ENCODE data around the gene SLC28A2. TPM values are rescaled to one million over a fixed set of nuclear protein-coding genes. Genes with fewer than 3 reads are reported as not detected.
A peak's percentile ranks its signal among the peaks of the same experiment; 100 is the strongest.
"Not testable (repeated sequence)": the region's sequence is repeated elsewhere in the genome, so short reads cannot be mapped to it uniquely, and the experiment has no call there.

Gene SLC28A2
- total and polyA plus RNA-seq, 2 of the 13 experiments (the other 11 are each of a cell fraction or from before 2014, with no cell fraction given): 0.01 to 0.11 TPM

GRCh38 chr15:45298964-45299378 lies 46.9 kb downstream of the SLC28A2 start (continued):
- peak; percentile 63; the same call in 1 of the 2 replicates for TF ChIP-seq ZNF710 (CRISPR knock-in tag; IDR thresholded peaks at IDR 0.05; ENCODE audit: borderline replicate concordance)
- peak; percentile 36; the same call in 1 of the 2 replicates for TF ChIP-seq ZHX1 (CRISPR knock-in tag; IDR thresholded peaks at IDR 0.05; ENCODE audit: low read depth)
- TF ChIP-seq PITX1 (CRISPR knock-in tag; IDR thresholded peaks at IDR 0.05): peak; percentile 82
- TF ChIP-seq, protein P1, sequence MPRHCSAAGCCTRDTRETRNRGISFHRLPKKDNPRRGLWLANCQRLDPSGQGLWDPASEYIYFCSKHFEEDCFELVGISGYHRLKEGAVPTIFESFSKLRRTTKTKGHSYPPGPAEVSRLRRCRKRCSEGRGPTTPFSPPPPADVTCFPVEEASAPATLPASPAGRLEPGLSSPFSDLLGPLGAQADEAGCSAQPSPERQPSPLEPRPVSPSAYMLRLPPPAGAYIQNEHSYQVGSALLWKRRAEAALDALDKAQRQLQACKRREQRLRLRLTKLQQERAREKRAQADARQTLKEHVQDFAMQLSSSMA (CRISPR knock-in tag; IDR thresholded peaks at IDR 0.05): 0 out of 2 replicates have a peak, but pooled peaks have one; percentile 61
- peak; percentile 77; the same call in 1 of the 2 replicates for TF ChIP-seq NCOA1 (CRISPR knock-in tag; IDR thresholded peaks at IDR 0.05)
- 0 out of 2 replicates have a peak, but pooled peaks have one; percentile 72 for TF ChIP-seq ZNF746 (CRISPR knock-in tag; IDR thresholded peaks at IDR 0.05)
- TF ChIP-seq NR2C2 (CRISPR knock-in tag; IDR thresholded peaks at IDR 0.05; ENCODE audit: borderline replicate concordance): peak; percentile 53; the same call in 1 of the 2 replicates
- peak; percentile 74 for TF ChIP-seq TEAD3 (CRISPR knock-in tag; optimal IDR thresholded peaks at IDR 0.05; ENCODE audit: borderline replicate concordance)
- TF ChIP-seq, protein P2, sequence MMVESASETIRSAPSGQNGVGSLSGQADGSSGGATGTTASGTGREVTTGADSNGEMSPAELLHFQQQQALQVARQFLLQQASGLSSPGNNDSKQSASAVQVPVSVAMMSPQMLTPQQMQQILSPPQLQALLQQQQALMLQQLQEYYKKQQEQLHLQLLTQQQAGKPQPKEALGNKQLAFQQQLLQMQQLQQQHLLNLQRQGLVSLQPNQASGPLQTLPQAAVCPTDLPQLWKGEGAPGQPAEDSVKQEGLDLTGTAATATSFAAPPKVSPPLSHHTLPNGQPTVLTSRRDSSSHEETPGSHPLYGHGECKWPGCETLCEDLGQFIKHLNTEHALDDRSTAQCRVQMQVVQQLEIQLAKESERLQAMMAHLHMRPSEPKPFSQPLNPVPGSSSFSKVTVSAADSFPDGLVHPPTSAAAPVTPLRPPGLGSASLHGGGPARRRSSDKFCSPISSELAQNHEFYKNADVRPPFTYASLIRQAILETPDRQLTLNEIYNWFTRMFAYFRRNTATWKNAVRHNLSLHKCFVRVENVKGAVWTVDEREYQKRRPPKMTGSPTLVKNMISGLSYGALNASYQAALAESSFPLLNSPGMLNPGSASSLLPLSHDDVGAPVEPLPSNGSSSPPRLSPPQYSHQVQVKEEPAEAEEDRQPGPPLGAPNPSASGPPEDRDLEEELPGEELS (CRISPR knock-in tag; IDR thresholded peaks at IDR 0.05): peak; percentile 66
- peak; percentile 65; the same call in 1 of the 2 replicates for TF ChIP-seq ZMYM3 (CRISPR knock-in tag; IDR thresholded peaks at IDR 0.05)
- TF ChIP-seq GABPA (IDR thresholded peaks at IDR 0.05; ENCODE audit: low read depth, low read length): not testable (repeated sequence)
- TF ChIP-seq GABPA (CRISPR knock-in tag; IDR thresholded peaks at IDR 0.05; ENCODE audit: low read depth): peak; percentile 51
- peak; percentile 24; the same call in 1 of the 2 replicates for TF ChIP-seq NFKBIZ (CRISPR knock-in tag; IDR thresholded peaks at IDR 0.05)
- peak; percentile 83 for TF ChIP-seq NCOA2 (CRISPR knock-in tag; IDR thresholded peaks at IDR 0.05)
- TF ChIP-seq, protein P3, sequence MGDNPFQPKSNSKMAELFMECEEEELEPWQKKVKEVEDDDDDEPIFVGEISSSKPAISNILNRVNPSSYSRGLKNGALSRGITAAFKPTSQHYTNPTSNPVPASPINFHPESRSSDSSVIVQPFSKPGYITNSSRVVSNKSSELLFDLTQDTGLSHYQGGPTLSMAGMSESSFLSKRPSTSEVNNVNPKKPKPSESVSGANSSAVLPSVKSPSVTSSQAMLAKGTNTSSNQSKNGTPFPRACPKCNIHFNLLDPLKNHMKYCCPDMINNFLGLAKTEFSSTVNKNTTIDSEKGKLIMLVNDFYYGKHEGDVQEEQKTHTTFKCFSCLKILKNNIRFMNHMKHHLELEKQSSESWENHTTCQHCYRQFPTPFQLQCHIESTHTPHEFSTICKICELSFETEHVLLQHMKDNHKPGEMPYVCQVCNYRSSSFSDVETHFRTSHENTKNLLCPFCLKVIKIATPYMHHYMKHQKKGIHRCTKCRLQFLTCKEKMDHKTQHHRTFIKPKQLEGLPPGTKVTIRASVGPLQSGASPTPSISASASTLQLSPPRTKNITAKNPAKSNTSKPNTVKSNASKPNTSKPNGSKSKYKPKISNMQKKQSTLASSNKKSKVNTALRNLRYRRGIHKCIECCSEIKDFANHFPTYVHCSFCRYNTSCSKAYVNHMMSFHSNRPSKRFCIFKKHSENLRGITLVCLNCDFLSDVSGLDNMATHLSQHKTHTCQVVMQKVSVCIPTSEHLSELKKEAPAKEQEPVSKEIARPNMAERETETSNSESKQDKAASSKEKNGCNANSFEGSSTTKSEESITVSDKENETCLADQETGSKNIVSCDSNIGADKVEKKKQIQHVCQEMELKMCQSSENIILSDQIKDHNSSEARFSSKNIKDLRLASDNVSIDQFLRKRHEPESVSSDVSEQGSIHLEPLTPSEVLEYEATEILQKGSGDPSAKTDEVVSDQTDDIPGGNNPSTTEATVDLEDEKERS (CRISPR knock-in tag; IDR thresholded peaks at IDR 0.05): peak; percentile 82
- TF ChIP-seq, protein P4, sequence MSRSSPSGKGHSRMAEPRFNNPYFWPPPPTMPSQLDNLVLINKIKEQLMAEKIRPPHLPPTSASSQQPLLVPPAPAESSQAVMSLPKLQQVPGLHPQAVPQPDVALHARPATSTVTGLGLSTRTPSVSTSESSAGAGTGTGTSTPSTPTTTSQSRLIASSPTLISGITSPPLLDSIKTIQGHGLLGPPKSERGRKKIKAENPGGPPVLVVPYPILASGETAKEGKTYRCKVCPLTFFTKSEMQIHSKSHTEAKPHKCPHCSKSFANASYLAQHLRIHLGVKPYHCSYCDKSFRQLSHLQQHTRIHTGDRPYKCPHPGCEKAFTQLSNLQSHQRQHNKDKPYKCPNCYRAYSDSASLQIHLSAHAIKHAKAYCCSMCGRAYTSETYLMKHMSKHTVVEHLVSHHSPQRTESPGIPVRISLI (CRISPR knock-in tag; IDR thresholded peaks at IDR 0.05; ENCODE audit: borderline replicate concordance): 0 out of 2 replicates have a peak, but pooled peaks have one; percentile 19
